ENCODE results near the gene TSPAN17.

GRCh38 chr5:176640616-176641015 lies 6.7 kb upstream of the TSPAN17 start:
- no peak for TF ChIP-seq POLR2A (IDR thresholded peaks at IDR 0.05; ENCODE audit: low read depth, low read length)
- TF ChIP-seq TAF1 (IDR thresholded peaks at IDR 0.05; ENCODE audit: borderline replicate concordance, low read depth, low read length): no peak
